ENCODE measurements around the gene SART1.
A peak's percentile ranks its signal among the peaks of the same experiment; 100 is the strongest.
"Not testable (repeated sequence)": the region's sequence is repeated elsewhere in the genome, so short reads cannot be mapped to it uniquely, and the experiment has no call there.

SART1 gene

GRCh38 chr11:65937766-65938165, 23.8 kb upstream of the SART1 start:
- DNase-seq, result no peak

- DNase-seq, result no peak
Observed at GRCh38 chr11:65941720-65942310, 19.7 kb upstream of the SART1 start.

- DNase-seq, result no peak
Observed at GRCh38 chr11:65942531-65942930, 19.0 kb upstream of the SART1 start.

GRCh38 chr11:65944191-65944590, 17.3 kb upstream of the SART1 start:
- no peak for DNase-seq

GRCh38 chr11:65944767-65945166, 16.8 kb upstream of the SART1 start:
- DNase-seq, result no peak

GRCh38 chr11:65945430-65945911, 16.1 kb upstream of the SART1 start, which contains the start of gene TSGA10IP:
TSS of gene TSGA10IP (plus strand) at chr11:65945480. CDS start at chr11:65945676, 196 bp downstream.
- DNase-seq, result no peak

GRCh38 chr11:65945941-65946558, 15.5 kb upstream of the SART1 start:
- DNase-seq, result no peak

- no peak for DNase-seq
Observed at GRCh38 chr11:65946655-65947054, 14.9 kb upstream of the SART1 start.

GRCh38 chr11:65947133-65947532, 14.4 kb upstream of the SART1 start:
- no peak for DNase-seq

GRCh38 chr11:65947603-65948125, 13.9 kb upstream of the SART1 start:
- DNase-seq, result no peak

- DNase-seq, result not testable (repeated sequence)
Observed at GRCh38 chr11:65950711-65951110, 10.8 kb upstream of the SART1 start.

- not testable (repeated sequence) for DNase-seq
Observed at GRCh38 chr11:65951641-65952040, 9.9 kb upstream of the SART1 start.

GRCh38 chr11:65952052-65952521, 9.4 kb upstream of the SART1 start:
- no peak for DNase-seq

- no peak for DNase-seq
Observed at GRCh38 chr11:65953471-65953870, 8.1 kb upstream of the SART1 start.

GRCh38 chr11:65954771-65955170, 6.8 kb upstream of the SART1 start:
- DNase-seq, result no peak

- DNase-seq, result no peak
Observed at GRCh38 chr11:65958291-65958690, 3.2 kb upstream of the SART1 start.

- DNase-seq, result peak; percentile 14
Observed at GRCh38 chr11:65958774-65959420, 2.6 kb upstream of the SART1 start.

GRCh38 chr11:65960824-65961266, 689 bp upstream of the SART1 start:
- no peak for DNase-seq

GRCh38 chr11:65962141-65962564, 619 bp downstream of the SART1 start:
- DNase-seq, result no peak

GRCh38 chr11:65964906-65965305, 3.4 kb downstream of the SART1 start:
- no peak for DNase-seq

- DNase-seq, result no peak
Observed at GRCh38 chr11:65965986-65966762, 4.6 kb downstream of the SART1 start.

GRCh38 chr11:65967329-65967934, 5.9 kb downstream of the SART1 start:
- DNase-seq, result no peak
